GM12872 (cell line): ENCODE results near the gene GMDS.

Experiments used
- TF ChIP-seq, protein P1 (sequence below): IDR thresholded peaks from 3 replicates; pipeline ENCODE4 v1.5.1; 2011; ENCODE audit warnings: low read depth, mild to moderate bottlenecking, low read length, moderate library complexity; ENCODE audit not compliant: insufficient read depth

Gene GMDS

DNA sequence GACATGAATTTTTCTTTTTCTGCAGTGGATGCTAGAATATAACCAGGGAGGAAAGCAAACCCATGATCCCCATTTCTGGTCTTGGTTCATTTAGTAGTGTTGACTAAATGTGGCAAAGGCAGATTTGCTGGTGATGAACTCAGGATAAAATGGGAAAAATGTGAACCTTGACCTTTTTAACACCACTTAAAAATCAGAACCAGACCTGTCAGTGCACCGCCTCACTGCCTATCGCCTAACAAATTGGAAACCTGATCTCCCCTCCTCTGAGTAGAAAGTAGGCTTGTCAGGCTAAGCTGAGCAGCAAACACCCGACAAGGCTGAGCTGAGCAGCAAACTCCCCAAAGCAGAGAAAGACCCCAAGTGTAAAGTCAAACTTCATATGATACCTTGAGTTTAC is 380.9 kb downstream of the GMDS start:
- TF ChIP-seq, protein P1, sequence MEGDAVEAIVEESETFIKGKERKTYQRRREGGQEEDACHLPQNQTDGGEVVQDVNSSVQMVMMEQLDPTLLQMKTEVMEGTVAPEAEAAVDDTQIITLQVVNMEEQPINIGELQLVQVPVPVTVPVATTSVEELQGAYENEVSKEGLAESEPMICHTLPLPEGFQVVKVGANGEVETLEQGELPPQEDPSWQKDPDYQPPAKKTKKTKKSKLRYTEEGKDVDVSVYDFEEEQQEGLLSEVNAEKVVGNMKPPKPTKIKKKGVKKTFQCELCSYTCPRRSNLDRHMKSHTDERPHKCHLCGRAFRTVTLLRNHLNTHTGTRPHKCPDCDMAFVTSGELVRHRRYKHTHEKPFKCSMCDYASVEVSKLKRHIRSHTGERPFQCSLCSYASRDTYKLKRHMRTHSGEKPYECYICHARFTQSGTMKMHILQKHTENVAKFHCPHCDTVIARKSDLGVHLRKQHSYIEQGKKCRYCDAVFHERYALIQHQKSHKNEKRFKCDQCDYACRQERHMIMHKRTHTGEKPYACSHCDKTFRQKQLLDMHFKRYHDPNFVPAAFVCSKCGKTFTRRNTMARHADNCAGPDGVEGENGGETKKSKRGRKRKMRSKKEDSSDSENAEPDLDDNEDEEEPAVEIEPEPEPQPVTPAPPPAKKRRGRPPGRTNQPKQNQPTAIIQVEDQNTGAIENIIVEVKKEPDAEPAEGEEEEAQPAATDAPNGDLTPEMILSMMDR, result no peak

DNA sequence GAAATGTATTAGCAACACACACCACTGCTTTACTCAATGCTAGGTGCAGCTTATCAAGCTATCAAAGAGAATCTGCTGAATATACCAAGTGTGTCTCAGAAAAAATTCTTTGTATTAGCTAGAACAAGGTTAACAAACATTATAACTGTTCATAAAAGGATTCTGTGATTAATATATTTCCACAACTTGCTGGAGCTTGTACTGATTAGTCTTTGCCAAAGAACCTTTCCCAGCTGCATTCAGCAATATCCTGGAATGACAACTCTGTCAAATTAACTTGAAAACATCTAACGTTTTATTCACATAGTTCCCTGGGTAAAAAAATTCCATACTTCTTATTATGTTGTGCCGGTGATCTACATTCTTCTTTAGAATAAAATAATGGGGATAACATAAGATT is 383.0 kb downstream of the GMDS start:
- TF ChIP-seq, protein P1, result no peak

DNA sequence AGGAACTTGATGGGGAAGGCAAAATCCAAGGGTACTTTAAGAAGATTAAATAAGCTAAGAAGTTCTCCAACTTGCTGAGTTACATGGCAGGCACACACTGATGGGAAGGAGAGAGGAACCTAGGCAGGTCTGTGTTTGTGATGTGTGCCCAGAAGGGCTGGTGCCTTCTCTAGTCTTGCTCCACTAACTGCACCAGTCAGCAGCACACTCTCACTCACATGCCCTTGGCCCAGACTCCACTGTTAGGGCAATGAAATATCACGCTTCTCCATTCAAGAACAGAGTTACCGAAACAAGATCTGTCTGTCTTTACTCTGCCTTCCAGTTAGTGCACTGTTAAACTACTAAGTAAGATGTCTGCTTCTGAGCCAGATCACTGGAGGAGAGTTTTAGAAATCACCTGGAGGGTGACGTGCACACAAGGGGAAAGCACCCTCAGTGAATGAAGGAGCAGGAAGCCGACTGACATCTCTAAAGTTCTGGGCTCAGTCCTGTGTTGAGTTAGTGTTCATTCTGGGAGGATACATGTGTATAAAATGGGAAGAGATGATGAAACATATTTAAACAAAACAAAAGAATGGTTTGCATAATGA is 384.6 kb downstream of the GMDS start:
- TF ChIP-seq, protein P1, result no peak

DNA sequence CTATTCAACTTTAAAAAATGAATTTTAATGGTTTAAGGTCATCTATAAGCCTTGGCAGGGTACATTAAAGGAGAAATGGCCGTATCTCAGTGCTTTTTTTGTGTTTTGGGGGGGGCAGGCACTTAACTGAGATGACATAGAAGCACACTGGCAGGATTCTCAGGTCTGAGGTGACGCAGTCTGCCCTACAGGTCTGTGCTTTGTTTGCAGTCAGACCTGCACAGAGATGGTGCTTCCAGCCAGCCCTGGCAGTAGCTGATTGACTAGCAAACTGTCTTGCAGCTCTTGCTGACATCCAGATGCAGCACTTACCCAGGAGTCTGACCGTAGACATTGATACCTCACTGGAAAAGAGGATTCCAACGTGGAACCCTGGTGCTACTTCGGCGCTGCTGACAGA is 386.5 kb downstream of the GMDS start:
- TF ChIP-seq, protein P1, result no peak

DNA sequence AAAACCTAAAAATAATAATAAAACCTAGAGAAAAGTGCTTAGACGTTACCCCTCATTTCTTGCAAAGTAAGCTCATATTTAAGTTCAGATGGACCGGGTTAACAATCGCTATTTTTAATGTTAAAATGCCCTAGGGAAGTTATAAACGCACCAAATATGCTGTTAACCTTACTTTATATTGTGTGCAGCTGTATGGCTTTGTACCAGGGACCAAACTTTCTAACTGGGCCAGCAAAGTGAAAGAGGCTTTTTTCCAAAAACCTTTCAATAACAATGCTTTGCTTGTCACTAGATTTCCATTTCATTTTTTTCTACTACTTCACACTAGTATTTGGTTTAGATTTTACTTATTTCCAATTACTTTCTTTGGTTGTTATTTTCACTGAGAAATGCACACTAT is 387.2 kb downstream of the GMDS start:
- TF ChIP-seq, protein P1, result no peak

DNA sequence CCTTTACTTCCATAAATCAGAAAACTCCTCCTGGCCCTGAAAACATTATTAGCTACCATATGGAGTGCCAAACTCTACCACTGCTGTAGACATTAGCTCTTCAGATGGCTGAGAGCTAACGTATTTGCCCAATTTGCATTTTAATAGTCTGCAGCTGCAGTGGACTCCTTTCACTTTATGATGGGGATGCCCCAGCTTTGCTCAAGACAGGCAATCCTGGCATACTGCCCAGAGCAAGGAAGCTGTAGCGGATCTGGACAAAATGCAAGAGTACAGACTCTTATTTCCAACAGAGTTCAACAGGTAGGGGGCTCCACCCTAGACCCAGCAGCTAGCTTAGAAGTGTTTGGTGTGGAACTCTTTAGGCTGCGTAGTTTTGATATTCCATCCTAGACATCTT is 389.0 kb downstream of the GMDS start:
- TF ChIP-seq, protein P1, result no peak

DNA sequence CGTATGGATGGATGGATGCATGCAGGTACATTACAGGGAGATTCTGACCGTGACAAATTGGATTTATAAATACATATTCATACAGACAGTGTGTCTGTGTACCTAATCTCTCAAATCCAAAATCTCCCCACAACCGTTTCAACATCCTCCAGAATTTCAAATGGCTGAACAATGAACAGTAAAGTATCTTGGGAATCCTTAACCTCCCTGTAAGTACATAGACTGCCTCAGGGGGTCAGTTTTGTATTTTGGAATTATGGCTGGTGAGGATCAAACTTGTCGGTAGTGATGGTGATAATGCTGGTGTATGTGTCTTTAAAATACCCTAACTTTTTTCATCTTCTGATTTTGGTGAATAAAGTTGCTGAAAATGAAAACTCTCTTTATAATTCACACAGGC is 389.5 kb downstream of the GMDS start:
- TF ChIP-seq, protein P1, result no peak
